ENCODE measurements around the gene YIPF3.
A peak's percentile ranks its signal among the peaks of the same experiment; 100 is the strongest.
"Not testable (repeated sequence)": the region's sequence is repeated elsewhere in the genome, so short reads cannot be mapped to it uniquely, and the experiment has no call there.

The YIPF3 gene

DNA sequence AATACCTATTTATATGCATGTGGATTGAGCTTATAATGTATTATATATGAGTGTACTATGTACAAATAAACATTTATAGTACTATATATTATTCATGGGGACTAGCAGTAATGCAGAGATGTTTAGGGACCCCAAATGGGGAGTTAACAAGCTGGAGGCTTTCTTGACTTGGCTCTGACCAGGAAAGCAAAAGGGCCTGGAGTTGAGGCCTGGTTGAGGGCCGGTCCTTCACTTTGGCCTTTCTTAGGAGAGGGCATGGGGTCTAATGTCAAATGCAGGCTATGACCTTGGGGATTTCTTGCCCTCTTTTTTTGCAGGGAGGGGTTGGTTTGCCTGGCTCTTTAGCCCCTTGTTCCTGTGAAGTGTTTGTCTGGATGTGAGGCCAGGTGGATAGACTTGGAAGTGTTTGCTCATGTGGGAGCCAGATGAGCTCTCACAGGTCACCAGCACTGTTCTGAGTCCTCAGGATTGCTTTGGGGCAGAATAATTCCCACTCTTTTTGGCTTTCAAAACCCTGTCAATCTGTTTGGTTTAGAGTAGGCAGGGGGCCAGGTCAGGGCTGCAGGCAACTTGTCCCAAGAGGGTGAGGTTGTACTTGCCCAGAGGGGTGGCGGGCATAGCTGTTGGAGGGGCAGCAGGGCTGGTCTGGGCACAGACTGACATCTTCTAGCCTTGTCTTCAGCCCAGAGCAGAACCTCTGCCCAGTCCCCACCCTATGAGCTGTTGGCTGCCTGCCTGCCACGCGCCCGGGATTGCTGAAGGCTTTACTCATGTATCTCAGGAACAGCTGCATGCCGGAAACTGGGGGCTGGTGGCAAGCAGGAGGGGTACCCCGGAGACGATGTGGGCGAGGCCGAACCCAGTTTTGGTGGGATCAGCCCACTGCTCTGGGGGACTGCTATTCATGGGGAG, 24.7 kb downstream of the YIPF3 start:
- peak; percentile 65 for DNase-seq

- DNase-seq: no peak
Measured at GRCh38 chr6:43490523-43490939, 26.2 kb downstream of the YIPF3 start.

- DNase-seq: no peak
Measured at GRCh38 chr6:43489277-43490072, 27.3 kb downstream of the YIPF3 start.

DNA sequence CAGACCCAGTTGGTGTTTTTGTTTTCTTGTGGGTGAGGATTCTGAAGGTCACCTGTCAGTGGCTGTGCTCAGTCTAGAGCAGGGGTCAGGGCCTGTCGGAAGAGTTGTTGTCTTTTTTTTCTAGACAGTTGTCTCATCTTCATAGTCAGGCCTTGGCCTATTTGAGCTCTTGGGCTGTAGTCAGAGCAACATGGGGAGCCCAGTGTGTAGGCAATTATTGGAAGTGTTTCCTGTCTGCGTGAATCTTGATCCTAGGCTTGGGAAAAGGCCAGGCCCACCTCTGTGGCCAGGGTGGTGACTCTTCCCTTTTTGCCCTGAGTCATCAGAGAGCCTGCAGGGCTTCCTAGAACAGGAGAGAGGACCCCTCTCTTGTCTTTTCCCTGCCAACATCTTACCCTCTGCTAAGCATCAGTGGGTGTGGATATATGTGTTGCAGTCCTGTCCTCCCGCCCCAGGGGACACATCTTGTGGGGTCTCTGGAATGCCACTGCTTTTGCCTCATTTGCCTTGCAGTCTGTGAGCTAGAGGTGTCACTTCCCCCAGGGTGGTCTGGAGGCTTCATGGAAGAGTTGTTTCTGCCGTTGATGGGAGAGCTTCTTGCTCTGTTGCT, 28.0 kb downstream of the YIPF3 start:
- no peak for DNase-seq

DNA sequence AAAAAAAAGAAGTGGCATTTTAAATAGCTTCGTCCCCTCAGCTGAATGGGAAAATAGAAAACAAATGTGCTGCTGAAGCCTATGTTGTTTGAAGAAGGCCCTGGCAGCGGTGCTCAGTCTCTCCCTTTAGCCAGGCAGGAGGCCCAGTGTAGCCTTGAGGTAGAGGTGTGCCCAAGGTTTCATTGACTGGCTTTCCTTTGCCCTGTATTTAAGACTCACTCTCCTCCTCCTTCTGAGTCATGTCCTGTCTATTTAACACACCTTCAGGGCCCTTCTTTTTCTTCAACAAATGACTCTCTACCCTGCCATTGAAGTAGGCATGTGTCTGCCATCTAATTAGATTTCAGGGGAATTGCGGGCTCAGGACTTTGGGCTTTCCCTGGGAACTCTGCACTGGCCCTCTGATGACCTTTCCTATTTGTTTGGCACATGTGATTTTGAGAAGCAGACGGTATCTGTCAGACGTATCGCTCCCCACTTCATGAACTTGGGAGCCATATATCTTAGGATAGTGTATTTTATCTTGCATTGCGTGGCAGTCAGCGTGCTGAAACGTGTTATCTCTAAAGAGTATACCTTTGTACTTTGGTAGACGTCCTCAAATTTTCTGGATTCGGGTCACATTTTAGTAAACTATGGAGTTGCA, 35.0 kb downstream of the YIPF3 start:
- DNase-seq: no peak

GRCh38 chr6:43481075-43481474, 35.7 kb downstream of the YIPF3 start:
- DNase-seq: no peak

- DNase-seq: no peak
Measured at GRCh38 chr6:43478008-43478372, 38.7 kb downstream of the YIPF3 start.

DNA sequence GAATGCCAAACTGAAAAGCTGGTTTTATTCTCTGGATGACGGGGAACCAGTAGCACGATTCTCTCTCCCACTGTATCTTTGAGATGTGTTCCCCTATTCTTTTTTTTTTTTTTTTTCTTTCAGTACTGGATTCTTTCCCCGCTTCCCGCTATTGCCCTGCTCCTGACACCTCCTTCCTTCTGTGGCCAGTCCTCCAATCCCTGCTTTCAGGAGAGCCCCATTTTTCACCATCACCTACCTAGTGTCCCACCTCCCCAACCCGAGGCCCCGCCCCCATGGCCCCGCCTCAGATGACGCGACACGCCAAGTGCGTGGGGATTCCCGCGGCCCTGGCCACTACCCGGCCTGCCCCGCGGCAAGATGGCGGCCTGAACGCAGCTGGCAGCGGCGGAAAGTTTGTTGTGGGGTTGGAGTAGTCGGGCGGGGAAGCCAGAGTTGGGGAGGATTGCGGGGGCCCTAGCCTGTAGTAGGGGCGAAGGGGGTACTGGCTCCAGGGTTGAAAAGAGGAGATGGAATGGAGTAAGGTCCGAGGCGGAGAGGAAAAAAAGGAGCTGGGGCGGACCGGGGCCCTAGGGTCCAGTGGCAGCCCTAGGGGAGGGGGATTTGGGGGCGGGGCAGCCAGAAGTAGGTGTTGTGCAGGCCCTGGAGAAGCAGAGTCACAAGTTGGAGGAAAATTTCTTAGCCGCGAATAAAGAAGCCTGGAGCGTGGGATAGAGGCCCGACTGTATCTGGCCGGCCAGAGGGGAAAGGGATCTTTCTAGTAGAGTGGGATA, 39.3 kb downstream of the YIPF3 start, which contains the start of gene TJAP1:
TJAP1 (plus strand) TSS at position 336 of the 773 bp plus-strand sequence. CDS start 21,432 bp downstream, outside the sequence.
- peak; percentile 93 for DNase-seq

DNA sequence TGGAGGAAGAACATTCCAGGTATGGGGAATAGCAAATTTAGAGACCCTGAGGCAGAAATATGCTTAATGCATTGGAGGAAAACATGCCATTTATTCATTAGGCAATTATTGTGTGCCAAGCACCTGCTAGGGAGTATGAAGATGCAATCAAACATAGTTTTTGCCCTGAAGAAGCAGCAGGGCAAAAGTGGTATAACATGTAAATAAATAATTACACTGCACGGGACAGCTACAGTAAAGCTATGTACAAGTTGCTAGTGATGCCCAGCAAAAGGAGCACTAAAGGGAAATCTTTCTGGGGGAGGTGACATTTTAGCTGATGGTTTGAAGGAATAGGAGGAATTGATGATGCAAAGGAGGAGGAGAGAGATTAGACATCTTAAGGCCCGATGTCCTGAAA, 40.0 kb downstream of the YIPF3 start:
- DNase-seq: no peak

- no peak for DNase-seq
Measured at GRCh38 chr6:43475516-43475915, 41.2 kb downstream of the YIPF3 start.

- DNase-seq: no peak
Measured at GRCh38 chr6:43472515-43472914, 44.2 kb downstream of the YIPF3 start.

DNA sequence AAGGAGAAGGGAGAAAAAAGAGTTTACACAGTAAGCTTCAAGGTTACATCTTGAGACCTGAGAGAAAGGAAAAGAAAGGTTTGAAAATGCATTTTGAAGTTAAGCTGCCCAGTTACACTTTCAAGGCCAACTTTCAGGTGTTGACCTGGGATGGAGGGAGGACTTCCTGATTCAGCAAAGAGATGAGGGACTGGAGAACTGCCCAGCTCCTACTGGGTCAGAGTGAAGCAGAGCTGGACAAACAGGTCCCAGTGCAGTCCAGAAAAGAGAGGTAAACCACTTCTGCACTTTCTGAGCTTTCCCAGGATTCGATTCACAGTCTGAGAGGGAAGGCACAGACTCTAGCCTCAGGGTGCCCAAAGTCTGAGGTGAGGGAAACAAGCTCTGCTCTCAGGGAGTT, 45.3 kb downstream of the YIPF3 start:
- DNase-seq: no peak

- DNase-seq: no peak
Measured at GRCh38 chr6:43469947-43470346, 46.8 kb downstream of the YIPF3 start.

- DNase-seq: no peak
Measured at GRCh38 chr6:43468748-43469681, 47.7 kb downstream of the YIPF3 start.

DNA sequence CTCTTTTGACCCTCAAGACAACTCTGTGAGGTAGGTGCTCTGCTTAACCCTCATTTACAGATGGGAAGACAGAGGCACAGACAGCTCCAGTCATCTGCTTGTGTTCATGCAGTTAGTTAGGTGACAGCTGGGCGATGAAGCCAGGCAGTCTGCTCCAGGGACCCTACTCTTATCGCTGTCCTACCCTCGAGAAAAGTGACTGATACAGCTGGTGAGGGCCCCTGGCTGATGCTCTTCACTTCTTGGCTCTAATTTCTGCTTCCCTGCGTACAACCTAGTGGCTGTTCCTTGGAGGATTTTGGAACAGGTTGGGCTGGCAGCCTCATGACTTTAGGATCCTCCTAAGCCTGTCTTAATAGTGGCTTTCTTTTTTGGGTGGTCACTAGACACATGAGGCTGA, 48.5 kb downstream of the YIPF3 start:
- no peak for DNase-seq

GRCh38 chr6:43467752-43468151, 49.0 kb downstream of the YIPF3 start:
- no peak for DNase-seq

DNA sequence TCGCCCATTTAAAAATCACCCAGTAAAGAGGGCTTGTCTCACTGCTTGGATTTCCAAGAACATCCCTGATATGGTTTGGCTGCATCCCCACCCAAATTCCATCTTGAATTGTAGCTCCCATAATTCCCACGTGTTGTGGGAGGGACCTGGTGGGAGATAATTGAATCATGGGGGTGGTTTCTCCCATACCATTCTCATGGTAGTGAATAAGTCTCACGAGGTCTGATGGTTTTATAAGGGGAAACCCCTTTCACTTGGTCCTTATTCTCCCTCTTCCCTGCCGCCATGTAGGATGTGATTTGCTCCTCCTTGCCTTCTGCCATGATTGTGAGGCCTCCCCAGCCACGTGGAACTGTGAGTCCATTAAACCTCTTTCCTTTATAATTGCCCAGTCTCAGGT, 49.5 kb downstream of the YIPF3 start:
- DNase-seq: not testable (repeated sequence)

DNA sequence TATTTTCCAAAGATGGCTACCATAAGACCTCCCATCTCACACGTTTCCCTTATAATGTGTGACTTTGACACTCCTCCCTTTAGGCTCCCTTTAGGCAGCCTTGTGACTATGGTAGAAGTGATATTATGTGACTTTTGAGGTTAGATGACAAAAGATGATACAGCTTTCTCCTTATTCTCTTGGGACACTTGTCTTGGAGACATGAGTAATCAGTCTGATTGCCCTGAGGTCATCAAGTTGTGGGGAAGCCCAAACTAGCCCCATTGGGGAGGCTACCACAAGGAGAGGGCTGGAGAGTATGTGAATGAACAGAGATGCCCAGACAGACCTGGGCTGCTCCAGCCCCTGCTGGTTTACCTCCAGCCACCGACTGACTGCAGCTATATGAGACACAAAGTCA, 50.8 kb downstream of the YIPF3 start:
- DNase-seq: no peak

GRCh38 chr6:43464337-43464736, 52.4 kb downstream of the YIPF3 start:
- DNase-seq: no peak

GRCh38 chr6:43461936-43462335, 54.8 kb downstream of the YIPF3 start:
- no peak for DNase-seq

All from NCI-H510A treated with DMSO at 0.1 percent for 48 hours (cell line).